ENCODE data around the gene CASKIN1. TPM values are rescaled to one million over a fixed set of nuclear protein-coding genes. Genes with fewer than 3 reads are reported as not detected.

CASKIN1 gene
- total and polyA plus RNA-seq, 2 of the 8 experiments (the other 6 are each of a cell fraction or from before 2014, with no cell fraction given) = 1.2 to 6.4 TPM

GRCh38 chr16:2191446-2191706, 5.0 kb downstream of the CASKIN1 start:
- H2AK5ac ChIP-seq (ENCODE audit: low read depth, low read length) = no peak overlapping the region
- no peak overlapping the region for H4K8ac ChIP-seq (ENCODE audit: extremely low read depth, insufficient read depth, low read length)
- peaks cover 4 to 11% of the 10 kb centered on the region in 2 experiments for H4K20me1 ChIP-seq (replicated peaks in 1 of 2; ENCODE audit: control insufficient read depth in 1 of 2, insufficient read depth in 2 of 2, low read length in 2 of 2)
- H3K4me2 ChIP-seq (ENCODE audit: insufficient read depth in 1 of 2, low read depth in 2 of 2, low read length in 2 of 2) = no peak overlapping the region
- H3K4me3 ChIP-seq (ENCODE audit: extremely low read depth in 1 of 4, insufficient read depth in 2 of 4, low read depth in 3 of 4, low read length in 4 of 4) = no peak overlapping the region
- H4K91ac ChIP-seq (replicated peaks; ENCODE audit: insufficient read length, low read length) = no peak overlapping the region
- H3K18ac ChIP-seq (ENCODE audit: extremely low read depth, low read length) = no peak overlapping the region
- FAIRE-seq (no peak), DNase-seq (ENCODE audit: low read depth in 1 of 2, low spot score in 2 of 2) (no peak)
- H3K79me2 ChIP-seq (ENCODE audit: control insufficient read depth in 1 of 2, insufficient read depth in 2 of 2, low read length in 2 of 2) = no peaks in the 10 kb centered on the region
- H3K4me1 ChIP-seq (replicated peaks in 1 of 4; ENCODE audit: control insufficient read depth in 3 of 4, insufficient read depth in 4 of 4, low read length in 3 of 4) = peaks cover 0 to 10% (median 3%) of the 10 kb centered on the region in 4 experiments; a peak in 4 of 7 replicates
- no peaks in the 10 kb centered on the region for H3K9me3 ChIP-seq (ENCODE audit: insufficient read depth in 2 of 2, low read depth in 1 of 2, low read length in 1 of 2)
- H3K23ac ChIP-seq (ENCODE audit: insufficient read length) = no peak overlapping the region
- CTCF ChIA-PET (ENCODE audit: partially characterized antibody) = interaction anchor here (1.0 kb wide), 1 partner anchor 31 kb away, joined by 3 read pairs; no protein-coding TSS in a partner anchor
- no peak overlapping the region; a peak in 1 of 7 replicates for H3K9ac ChIP-seq (replicated peaks in 1 of 4; ENCODE audit: extremely low read depth in 1 of 4, low read depth in 3 of 4, low read length in 3 of 4)
- POLR2A ChIA-PET (ENCODE audit: partially characterized antibody) = interaction anchor here (0.7 to 2.4 kb wide), 9 partner anchors 8 to 198 kb away, joined by 3 to 7 read pairs (median 4); partner anchors contain the start of genes BRICD5, E4F1, ECI1 and PGP
- no peak overlapping the region for H2BK12ac ChIP-seq (ENCODE audit: low read depth, low read length)
- peaks cover 0 to 7% (median 3%) of the 10 kb centered on the region in 4 experiments; a peak in 4 of 7 replicates for H3K27me3 ChIP-seq (replicated peaks in 1 of 4; ENCODE audit: control insufficient read depth in 3 of 4, extremely low read depth in 1 of 4, insufficient read depth in 3 of 4, low read length in 3 of 4)
- H3K56ac ChIP-seq (replicated peaks; ENCODE audit: insufficient read length, low read depth, low read length) = no peak overlapping the region
- H3K79me1 ChIP-seq (ENCODE audit: low read depth, low read length) = no peaks in the 10 kb centered on the region
- H3K36me3 ChIP-seq (ENCODE audit: control insufficient read depth in 2 of 4, insufficient read depth in 4 of 4, low read length in 3 of 4) = no peaks in the 10 kb centered on the region
- H2BK120ac ChIP-seq (replicated peaks; ENCODE audit: low read depth, low read length) = no peak overlapping the region
- 91% methylated on average over 11 of the region's 11 CpGs; no CpG with 5 or more reads in 1 of the 2 experiments for WGBS, 2 experiments (ENCODE audit: extremely low coverage in 1 of 2, insufficient coverage in 1 of 2, insufficient read length in 1 of 2, insufficient replicate concordance in 2 of 2, low coverage in 1 of 2, low lambda C conversion rate in 2 of 2, missing lambda C conversion rate in 1 of 2)
- H2BK15ac ChIP-seq (ENCODE audit: low read length) = no peak overlapping the region
- no peak for TF ChIP-seq POLR2A (IDR thresholded peaks at IDR 0.05; ENCODE audit: control extremely low read depth in 1 of 2, low read depth in 2 of 2, low read length in 2 of 2)
- no peak for TF ChIP-seq CEBPB (IDR thresholded peaks at IDR 0.05; ENCODE audit: low read depth, low read length)
- TF ChIP-seq HDAC2 (IDR thresholded peaks at IDR 0.05; ENCODE audit: borderline replicate concordance in 1 of 2, low read depth in 2 of 2, low read length in 2 of 2) = no peak
- no peak for TF ChIP-seq TAF7 (optimal IDR thresholded peaks at IDR 0.05; ENCODE audit: borderline replicate concordance, low read depth, low read length)
- TF ChIP-seq CREB1 (IDR thresholded peaks at IDR 0.05) = no peak
- TF ChIP-seq KDM1A (IDR thresholded peaks at IDR 0.05; ENCODE audit: borderline replicate concordance, low read length) = no peak
- TF ChIP-seq RFX5 (IDR thresholded peaks at IDR 0.05; ENCODE audit: borderline replicate concordance, low read depth, low read length) = no peak
- TF ChIP-seq BRCA1 (IDR thresholded peaks at IDR 0.05; ENCODE audit: low read depth, low read length) = no peak
- TF ChIP-seq GTF2F1 (IDR thresholded peaks at IDR 0.05; ENCODE audit: borderline replicate concordance, low read depth, low read length) = no peak
- TF ChIP-seq SP1 (IDR thresholded peaks at IDR 0.05; ENCODE audit: low read depth, low read length) = no peak
- no peak for TF ChIP-seq POLR2AphosphoS5 (IDR thresholded peaks at IDR 0.05; ENCODE audit: low read depth, low read length)
- no peak for TF ChIP-seq USF2 (IDR thresholded peaks at IDR 0.05; ENCODE audit: low read length)
- H4K5ac ChIP-seq (ENCODE audit: insufficient read length, low read depth, low read length) = no peak overlapping the region
- H3K23me2 ChIP-seq (ENCODE audit: low read depth, low read length) = peaks cover 4% of the 10 kb centered on the region; the same call in 1 of the 2 replicates
- no peak overlapping the region for H2AFZ ChIP-seq (ENCODE audit: low read length)
- H2BK5ac ChIP-seq (ENCODE audit: low read depth, low read length) = no peak overlapping the region
- no peak overlapping the region for H3K27ac ChIP-seq (ENCODE audit: low read depth, low read length)
- no peak overlapping the region for H3K14ac ChIP-seq (ENCODE audit: insufficient read length)
- H3K4ac ChIP-seq (replicated peaks; ENCODE audit: insufficient read length, low read depth, low read length) = no peak overlapping the region
- no peak overlapping the region for H2BK20ac ChIP-seq (ENCODE audit: low read length)

All from H1 (cell line).